Measurements from ENCODE around the gene MACF1.
"Not testable (repeated sequence)": the region's sequence is repeated elsewhere in the genome, so short reads cannot be mapped to it uniquely, and the experiment has no call there.

The MACF1 gene, protein sequence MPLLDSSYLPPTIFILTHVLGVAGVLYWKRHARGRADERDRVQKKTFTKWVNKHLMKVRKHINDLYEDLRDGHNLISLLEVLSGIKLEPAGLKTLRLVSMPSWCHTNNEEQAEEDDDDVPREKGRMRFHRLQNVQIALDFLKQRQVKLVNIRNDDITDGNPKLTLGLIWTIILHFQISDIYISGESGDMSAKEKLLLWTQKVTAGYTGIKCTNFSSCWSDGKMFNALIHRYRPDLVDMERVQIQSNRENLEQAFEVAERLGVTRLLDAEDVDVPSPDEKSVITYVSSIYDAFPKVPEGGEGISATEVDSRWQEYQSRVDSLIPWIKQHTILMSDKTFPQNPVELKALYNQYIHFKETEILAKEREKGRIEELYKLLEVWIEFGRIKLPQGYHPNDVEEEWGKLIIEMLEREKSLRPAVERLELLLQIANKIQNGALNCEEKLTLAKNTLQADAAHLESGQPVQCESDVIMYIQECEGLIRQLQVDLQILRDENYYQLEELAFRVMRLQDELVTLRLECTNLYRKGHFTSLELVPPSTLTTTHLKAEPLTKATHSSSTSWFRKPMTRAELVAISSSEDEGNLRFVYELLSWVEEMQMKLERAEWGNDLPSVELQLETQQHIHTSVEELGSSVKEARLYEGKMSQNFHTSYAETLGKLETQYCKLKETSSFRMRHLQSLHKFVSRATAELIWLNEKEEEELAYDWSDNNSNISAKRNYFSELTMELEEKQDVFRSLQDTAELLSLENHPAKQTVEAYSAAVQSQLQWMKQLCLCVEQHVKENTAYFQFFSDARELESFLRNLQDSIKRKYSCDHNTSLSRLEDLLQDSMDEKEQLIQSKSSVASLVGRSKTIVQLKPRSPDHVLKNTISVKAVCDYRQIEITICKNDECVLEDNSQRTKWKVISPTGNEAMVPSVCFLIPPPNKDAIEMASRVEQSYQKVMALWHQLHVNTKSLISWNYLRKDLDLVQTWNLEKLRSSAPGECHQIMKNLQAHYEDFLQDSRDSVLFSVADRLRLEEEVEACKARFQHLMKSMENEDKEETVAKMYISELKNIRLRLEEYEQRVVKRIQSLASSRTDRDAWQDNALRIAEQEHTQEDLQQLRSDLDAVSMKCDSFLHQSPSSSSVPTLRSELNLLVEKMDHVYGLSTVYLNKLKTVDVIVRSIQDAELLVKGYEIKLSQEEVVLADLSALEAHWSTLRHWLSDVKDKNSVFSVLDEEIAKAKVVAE (N-terminal part only)

DNA sequence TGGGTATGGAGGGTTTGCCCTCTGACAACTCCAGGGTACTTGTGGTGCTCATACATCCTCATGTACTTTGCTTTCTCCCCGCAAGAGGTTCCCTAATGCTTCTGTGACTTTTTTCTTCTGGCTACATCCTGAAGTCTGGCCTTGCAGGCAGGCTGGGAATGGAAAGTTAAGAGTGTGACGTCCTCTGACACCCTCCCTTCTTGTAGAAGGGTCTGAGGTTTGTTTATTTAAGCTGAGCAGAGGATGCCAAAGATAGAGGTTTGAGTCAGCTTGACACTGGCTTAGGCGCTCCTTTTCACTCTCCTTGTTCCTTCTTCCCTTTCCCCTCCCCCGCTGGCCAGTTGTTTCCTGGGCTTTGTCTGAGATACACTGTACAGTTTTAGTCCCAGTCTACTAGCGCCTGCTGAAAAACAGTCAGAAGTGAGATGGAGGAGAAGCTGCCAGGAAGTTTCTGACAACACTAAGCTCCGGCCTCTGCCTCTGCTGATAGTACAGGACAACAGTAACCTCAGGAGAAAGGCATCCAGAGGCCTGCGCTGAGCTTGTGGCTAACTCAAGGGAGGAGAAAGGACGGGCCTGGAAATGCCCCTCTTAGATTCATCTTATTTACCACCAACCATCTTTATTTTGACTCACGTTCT, at the start of gene MACF1:
MACF1 (plus strand) TSS at position 255 of the 641 bp plus-strand sequence; CDS start at position 583, 328 bp downstream.
- no peak for DNase-seq (ENCODE audit: low read depth)

DNA sequence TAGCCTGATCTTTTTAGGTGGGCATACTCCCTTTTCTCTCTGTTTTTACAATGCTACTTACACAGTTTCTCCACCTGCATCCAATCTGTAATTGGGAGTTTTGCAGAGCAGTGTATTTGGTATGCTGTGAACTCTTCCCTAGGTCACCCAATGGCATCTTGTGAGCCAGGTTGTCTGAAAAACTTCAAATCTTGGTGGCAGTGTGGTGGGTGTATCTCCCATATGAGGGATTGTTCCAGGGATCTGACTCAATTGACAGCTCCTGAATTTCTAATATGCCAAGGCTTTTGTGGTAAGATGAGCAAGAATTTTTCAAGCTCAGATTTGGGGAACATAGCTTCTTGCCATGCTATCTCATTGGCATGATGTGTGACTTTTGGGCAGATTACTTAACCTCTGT, 47.2 kb upstream of the MACF1 start:
- DNase-seq (ENCODE audit: low read depth), result no peak

DNA sequence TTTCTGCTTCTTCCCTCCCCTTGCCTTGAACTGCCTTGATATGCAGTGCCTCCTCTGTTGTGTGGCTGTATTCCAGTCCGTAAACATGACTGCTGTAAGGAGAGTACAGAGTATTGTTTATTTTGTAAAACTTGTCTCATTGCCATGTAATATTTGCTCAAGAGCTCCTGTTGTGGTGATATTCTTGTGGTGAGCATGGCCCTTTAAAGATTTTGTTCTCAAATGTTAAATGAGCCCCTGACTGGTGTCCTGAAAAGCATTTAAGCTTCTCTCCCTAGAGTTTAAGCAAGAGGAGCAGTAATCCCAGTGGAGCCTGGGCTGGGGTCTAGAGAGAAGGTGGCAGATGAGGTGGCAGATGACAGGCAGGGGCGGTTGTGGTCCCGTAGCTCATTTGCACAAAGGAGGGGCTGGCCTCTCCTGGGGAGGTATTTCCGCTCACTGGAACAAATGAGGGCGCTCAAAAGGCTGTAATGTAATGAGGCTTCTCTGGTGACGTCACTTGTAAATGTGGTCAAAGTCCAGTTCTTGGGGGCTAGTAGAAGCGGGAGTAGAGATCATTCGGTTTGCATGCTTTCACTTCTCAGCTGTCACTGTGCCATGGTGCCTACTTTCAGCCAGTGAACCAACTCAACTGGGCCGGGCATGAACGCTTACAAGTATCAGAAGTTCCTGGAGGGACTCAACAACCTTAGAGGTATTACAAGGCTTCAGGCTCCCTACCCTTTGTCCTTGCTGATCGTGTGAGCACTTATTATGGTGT, 46.0 kb upstream of the MACF1 start:
- DNase-seq (ENCODE audit: low read depth), result no peak

DNA sequence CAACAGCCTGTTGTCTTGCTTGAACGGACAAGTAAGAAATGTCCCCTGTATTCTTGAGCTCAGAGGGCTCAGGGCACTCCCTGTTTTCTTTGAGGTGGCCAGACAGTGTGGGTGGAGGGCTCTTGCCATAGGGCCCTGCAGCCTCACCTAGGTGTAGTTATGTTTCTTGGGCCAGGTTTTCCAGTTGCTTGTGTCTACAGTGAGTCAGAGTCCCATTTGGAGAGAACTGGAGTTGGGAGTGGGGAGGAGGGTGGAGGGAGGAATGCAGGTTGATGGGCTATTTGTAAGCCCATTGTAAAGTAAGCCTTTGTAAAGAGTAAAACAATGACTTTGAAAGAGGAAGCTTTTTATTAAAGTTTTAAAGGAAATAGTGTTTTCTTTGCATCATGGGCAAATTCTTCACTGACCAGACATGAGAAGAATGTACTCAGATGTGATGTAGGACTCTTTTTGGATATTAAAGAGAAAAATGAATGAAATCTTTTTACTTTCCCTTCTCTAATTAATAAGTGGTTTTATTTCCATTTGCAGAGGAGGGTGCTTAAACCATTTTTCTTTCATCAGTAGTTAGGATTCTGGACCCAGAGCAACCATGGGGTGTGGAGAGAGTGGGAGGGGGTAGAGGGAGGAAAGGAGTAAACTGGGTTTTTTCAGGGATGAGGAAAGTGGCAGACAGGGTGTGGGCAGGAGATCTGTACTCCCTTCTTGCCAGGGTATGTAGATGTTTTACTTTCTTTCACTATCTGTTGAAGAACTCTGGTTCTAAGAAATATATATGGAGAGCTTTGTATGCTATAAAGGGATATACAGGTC, 45.1 kb upstream of the MACF1 start:
- no peak for DNase-seq (ENCODE audit: low read depth)

DNA sequence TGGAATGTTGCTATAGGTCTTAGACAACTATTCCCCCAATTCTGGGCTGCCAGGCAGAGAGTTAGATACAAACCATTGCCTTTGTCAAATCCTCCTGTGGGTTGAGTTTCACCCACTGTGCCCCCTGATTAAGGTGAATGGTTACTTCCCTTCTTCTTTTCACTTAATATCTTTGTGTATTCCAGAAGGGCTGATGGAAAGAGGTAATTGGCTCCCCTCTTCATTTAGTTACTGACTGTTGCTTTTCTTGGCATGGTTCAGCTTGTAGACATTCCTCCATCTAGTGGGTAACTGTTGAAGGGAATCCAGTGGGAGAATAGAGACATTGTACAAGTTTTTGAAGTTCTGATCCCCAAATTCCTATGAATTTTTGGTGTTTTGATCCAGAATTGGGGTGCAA, 43.8 kb upstream of the MACF1 start:
- no peak for DNase-seq (ENCODE audit: low read depth)

DNA sequence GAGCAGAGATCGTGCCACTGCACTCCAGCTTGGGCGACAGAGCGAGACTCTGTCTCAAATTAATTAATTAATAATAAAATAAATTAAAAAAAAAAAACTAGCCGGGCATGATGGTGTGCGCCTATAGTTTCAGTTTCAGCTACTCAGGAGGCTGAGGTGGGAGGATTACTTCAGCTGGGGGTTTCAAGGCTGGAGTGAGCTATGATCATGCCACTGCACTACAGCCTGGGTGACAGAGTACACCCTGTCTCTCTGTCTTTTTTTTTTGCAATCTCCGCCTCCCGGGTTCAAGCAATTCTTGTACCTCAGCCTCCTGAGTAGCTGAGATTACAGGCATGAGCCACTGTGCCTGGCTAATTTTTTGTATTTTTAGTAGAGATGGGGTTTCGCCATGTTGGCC, 42.7 kb upstream of the MACF1 start:
- DNase-seq (ENCODE audit: low read depth), result not testable (repeated sequence)

DNA sequence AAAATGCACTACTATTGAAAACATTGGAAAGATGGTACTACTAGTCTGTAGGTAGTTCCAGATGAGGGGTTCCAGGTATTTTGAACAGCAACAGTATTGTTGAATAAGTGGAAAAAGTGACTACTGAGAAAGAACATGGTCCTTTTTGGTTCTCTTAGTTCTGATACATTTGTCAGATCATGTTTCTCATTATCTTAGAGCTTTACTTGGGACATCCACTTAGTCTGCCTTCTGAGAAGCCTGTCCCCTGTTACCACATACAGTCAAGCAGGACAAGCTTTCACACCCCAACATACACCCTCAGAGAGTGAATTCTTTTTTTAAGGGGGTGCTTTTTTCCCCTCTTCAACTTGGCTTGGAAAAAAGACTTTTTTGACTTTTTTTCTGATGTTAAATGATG, 41.0 kb upstream of the MACF1 start:
- no peak for DNase-seq (ENCODE audit: low read depth)

DNA sequence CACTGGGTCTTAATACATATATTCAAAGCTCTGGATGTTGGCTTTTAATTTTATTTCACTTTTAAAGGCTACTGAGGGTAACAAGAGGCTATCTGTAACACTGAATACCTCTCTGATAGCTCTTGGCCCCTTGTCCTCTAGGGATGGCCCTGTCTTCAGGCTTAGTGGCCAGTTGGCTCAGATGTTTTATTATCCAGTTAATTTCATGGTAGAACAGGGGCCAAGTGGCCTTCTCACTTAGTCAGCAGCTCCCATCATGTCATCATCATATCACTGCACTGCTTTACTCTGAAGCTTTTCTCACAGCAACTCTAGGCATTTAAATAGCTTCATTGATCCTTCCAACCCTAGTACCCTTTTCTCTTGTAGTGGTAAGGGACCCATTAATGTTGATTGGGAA, 40.2 kb upstream of the MACF1 start:
- no peak for DNase-seq (ENCODE audit: low read depth)

DNA sequence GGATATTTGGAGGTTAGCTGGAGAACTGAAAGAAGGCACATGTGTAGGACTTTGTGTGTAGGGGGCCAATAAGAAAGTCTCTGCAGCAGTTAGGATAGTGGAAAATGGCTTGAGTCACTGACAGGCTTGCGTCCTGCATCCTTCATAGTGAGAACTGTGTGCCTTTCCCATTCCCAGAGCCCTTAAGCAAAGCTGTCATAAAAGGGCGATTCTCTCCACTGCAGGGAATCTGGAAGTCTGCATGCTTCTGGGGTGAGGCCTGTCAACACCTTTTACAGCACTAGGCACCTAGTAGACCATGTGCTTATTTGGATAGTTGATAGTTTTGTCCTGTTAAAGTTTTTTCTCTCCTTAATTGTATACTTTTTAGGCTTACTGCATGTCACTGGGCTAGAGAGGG, 39.4 kb upstream of the MACF1 start:
- DNase-seq (ENCODE audit: low read depth), result no peak

DNA sequence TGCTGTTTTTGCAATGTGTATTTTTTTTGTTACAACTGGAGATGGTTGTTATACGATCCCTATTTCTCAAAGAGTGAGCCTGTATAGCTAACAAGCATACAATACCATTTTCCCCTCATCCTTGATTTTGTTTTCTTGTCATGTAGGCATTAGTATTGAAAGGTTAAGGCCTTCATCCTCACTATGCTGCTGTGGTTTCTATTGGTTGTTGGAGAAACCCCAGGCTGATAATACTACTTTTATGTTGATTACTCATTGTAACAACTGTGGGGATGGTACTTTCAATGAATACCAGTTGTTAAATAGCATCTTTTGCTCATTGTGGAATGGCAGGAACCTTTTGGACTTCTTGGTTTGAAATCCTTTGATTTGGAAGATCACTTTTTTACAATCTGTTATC, 39.0 kb upstream of the MACF1 start:
- no peak for DNase-seq (ENCODE audit: low read depth)

DNA sequence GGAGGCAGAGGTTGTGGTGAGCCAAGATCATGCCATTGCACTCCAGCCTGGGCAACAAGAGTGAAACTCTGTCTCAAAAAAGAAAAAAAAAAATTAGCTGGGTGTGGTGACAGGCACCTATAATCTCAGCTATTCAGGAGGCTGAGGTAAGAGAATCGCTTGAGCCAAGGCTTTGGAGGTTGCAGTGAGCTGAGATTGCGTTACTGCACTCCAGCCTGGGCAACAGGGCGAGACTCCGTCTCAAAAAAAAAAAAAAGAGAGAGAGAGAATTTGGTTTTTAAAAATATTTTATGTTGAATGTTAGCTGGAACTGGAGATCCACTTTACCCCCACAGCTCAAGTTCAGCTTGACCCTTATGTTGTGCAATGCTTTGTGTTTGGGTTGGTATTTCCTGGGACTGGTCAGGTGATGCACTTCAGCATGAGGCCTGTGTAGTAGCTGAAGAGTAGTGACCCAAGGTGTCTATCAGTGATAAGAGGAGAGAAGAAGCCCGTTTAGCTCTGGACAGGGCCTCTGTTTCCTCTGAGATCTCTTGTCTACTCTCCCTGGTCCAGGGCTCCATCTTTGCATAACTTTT, 36.8 kb upstream of the MACF1 start:
- DNase-seq (ENCODE audit: low read depth), result no peak

DNA sequence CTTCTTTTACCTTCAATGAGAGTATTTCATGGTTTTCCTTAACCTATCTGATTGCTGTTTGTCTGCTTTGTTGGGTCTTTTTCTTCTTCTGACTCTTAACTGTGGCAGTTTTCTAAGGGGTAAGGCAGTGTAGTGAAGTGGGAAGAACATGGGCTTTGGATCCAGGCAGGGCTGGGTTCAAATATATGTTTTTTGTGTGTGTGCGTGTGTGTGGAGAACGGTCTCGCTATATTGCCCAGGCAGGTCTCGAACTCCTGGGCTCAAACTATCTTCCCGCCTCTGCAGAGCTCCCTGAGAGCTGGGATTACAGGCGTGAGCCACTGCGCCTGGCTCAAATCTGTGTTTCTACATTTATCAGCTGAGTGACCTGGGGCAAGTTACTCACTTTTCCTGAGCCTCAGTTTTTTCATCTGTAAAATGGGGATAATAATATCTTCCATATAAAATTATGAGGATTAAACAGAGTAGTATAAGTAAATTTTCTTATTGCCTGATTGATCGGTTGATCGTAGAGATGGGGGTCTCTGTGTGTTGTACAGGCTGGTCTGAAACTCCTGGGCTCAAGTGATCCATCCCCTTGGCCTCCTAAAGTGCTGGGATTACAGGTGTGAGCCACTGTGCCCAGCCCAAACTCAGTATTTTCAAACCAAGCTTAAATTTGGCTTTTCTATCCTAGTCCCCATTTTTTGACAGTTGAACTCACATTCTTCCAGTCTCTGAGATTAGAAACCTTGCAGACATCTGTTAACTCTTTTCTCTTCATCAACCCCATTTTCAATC, 36.0 kb upstream of the MACF1 start:
- no peak for DNase-seq (ENCODE audit: low read depth)

DNA sequence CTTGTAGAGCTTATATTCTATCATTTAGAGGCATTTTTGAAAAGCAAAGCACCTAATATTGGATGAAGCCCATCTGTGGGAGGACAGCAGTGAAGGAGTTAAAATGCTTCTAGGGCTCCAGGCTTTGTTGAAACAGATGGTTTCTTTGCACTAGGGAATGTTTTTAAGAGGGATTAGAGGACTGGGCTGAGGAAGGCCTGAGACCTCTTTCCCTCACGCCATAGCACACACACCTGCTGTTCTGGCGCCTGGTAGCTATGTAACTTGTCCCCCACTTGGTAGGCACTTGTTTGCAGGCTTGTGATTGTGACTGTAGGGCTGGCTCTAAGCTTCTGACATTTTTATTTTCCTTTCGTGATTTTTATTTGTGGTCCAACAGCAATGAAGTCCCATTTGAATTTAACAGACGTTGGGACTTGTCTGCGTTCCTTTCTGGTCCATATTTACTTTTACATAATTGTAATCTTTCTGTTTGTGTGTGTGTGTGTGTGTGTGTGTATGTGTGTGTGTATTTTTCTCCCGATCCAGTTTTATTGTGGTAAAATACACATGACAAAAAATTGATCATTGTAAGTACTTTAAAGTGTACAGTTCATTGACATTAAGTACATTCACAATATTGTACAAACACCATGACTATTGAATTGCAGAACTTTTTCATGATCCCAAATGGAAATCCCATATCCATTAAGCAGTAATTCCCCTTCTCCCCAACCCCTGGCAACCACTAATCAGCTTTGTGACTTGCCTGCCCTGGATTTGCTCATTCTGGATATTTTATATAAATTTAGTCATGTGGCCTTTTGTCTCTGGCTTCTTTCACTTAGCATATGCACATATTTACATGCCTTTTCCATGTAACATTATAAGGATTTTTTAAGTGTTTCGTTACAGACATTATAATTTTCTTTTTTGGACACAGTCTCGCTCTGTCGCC, 33.5 kb upstream of the MACF1 start:
- no peak for DNase-seq (ENCODE audit: low read depth)

DNA sequence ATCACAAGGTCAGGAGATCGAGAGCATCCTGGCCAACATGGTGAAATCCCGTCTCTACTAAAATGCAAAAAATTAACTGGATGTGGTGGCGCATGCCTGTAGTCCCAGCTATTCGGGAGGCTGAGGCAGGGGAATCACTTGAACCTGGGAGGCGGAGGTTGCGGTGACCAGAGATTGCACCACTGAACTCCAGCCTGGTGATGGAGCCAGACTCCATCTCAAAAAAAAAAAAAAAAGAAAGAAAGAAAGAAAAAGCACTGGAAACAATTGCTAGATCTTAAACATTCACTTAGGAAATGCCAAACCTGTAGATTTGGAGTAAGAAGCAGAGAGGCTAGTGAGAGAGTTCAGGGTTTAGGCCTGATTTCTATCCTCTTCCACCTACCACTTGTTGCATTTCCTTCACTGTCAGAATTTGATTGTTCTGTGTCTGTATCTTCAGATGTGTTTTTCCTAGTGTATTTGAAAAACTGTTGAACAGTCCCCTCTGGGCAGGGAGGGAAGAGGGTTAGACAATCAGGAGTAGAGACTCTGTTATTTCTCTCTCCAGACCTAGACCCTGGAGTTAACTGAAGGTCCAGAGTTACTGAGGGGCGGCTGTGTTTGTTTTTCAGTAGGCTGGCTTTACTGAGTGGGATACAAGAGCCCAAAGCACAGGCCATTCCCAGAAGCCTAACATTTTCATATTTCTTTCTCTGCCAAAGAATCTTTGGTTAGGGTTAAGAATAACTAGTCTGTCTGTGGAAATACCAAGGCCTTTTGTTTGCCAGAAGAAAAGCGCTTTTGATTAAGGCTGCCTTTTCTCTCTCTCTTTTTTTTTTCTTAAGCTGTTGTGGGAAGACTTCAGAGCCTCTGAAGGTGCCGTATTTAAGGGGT, 31.1 kb upstream of the MACF1 start:
- no peak for DNase-seq (ENCODE audit: low read depth)

DNA sequence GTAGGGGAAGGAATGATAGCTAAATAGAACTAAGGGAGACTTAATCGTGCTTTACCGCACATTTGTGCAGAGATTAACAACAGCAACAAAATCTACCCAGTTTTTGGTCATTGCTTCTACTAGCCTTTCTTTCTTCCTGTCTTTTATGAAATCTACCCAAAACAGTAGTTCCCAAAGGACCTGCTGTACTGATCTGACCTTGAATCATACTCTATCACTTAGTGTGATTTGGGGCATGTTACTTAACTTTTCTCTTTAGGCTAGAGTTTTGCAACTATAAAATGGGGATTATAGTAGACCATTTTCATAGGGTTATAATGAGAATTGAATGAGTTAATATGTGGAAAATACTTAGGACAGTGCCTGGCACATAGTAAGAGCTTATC, 30.5 kb upstream of the MACF1 start:
- no peak for DNase-seq (ENCODE audit: low read depth)

DNA sequence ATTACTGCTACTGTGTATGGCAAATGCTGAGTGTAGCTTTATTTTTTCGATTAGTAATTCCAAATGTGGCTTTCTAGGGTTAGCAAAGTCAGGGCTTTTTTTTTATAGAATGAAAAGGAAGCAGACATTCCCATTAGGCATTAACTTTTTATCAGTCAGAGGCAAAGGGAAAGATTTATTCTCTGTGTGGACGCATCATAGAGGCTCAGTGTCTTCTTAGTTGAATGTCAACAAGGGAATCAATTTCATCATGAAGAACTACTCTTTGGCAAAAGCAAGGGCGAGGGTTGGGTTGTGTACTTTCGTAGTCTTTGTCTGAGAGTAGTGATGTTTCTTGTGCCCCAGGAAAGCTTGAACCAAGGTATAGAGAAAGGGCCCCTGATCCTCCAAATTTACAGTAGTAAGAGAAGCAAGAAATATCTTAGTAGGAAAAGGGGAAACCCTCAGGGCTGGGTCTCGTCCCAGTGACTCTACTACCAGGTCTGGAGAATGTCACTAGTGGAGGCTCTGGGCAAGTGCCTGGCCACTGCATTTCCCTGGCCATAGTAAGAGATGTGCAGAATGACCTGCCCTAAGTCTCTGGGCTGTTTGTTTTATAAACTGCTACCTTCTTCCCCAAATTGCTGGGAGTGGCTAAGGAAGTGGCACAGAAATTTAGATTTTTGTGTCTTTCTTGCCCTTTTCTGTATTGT, 30.0 kb upstream of the MACF1 start:
- DNase-seq (ENCODE audit: low read depth), result no peak
